ENCODE measurements around the gene SLC9A6. TPM values are rescaled to one million over a fixed set of nuclear protein-coding genes. Genes with fewer than 3 reads are reported as not detected.
A peak's percentile ranks its signal among the peaks of the same experiment; 100 is the strongest.
"Not testable (repeated sequence)": the region's sequence is repeated elsewhere in the genome, so short reads cannot be mapped to it uniquely, and the experiment has no call there.

SLC9A6 gene
- total RNA-seq, 2 donors from 2014 or later, result 23.9 to 26.3 TPM

DNA sequence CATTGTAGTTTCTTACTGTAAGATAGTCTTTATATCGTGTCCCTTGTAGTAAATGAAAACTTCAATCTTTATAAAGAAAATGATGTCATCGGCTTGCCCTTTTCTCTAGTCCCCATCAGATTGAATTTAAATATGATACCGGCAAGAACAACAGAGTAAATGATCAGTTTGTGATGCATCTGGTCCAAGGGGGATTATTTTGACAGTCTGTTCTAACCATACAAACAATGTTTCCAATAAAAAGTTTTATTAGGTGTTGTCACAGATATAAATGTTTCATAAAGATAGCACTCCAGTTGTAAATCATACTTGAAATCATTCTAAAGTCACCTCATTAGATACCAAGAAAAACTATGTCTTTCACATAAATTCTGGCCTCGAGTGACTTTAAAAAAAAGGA lies 72.3 kb downstream of the SLC9A6 start:
- DNase-seq, result no peak
- H3K27ac Mint-ChIP-seq, result peak overlapping the region; percentile 79
- no peaks in the 10 kb centered on the region for H3K27me3 Mint-ChIP-seq
- H3K4me1 Mint-ChIP-seq, result peaks cover 3% of the 10 kb centered on the region
- no peak overlapping the region for H3K4me3 Mint-ChIP-seq
- no peak for ATAC-seq
- no peaks in the 10 kb centered on the region for H3K9me3 ChIP-seq (ENCODE audit: control insufficient read depth, low read length, poor library complexity, severe bottlenecking)
- no peaks in the 10 kb centered on the region for H3K36me3 Mint-ChIP-seq (ENCODE audit: low read depth)

DNA sequence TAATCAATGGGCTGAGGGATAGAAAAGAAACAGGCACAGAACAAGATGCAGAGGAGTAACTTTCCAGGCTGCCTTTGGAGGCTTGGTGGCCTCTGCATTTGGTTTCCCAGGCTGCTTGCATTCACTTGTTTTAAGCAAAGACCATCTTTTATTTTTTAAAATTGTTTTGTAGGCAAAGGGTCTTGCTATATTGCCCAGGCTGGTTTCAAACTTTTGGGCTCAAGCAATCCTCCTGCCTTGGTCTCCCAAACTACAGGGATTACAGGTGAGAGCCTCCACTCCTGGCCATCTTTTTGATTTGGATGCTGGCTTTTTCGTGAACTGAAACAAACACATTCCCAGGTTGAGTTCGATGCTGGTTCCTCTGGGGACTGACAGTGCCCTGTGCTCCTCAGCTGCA lies 74.1 kb downstream of the SLC9A6 start:
- Mint-ChIP-seq H3K27ac (no peak overlapping the region), H3K4me1 (peaks cover 3% of the 10 kb centered on the region), H3K4me3 (no peak overlapping the region), H3K36me3 (ENCODE audit: low read depth) (no peaks in the 10 kb centered on the region), H3K27me3 (no peaks in the 10 kb centered on the region)
- ATAC-seq, result no peak
- no peaks in the 10 kb centered on the region for H3K9me3 ChIP-seq (ENCODE audit: control insufficient read depth, low read length, poor library complexity, severe bottlenecking)
- no peak for DNase-seq

DNA sequence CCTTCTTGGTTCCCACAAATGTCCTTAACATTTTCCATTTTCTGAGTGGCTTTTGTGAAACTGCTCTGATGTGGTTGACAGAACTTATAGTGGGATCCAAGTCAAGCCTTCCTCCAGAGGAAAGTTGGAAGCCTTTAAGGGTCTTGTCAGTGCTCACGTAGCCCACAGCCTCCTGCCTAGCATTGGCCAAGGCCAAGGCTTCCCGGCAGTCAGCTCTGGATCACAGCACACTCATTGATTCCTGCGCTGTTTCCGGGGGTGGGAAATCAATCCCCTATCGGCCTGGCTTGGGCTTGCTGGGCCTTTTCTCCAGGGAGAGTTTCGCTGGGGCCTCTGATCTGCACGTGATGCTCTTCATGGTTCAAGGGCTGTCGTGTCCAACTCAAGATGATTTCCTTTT lies 76.1 kb downstream of the SLC9A6 start:
- Mint-ChIP-seq H3K4me1 (peaks cover 5% of the 10 kb centered on the region), H3K27ac (no peak overlapping the region), H3K4me3 (no peak overlapping the region), H3K27me3 (no peaks in the 10 kb centered on the region), H3K36me3 (ENCODE audit: low read depth) (no peaks in the 10 kb centered on the region)
- ATAC-seq (no peak), DNase-seq (no peak)
- H3K9me3 ChIP-seq (ENCODE audit: control insufficient read depth, low read length, poor library complexity, severe bottlenecking), result no peaks in the 10 kb centered on the region

DNA sequence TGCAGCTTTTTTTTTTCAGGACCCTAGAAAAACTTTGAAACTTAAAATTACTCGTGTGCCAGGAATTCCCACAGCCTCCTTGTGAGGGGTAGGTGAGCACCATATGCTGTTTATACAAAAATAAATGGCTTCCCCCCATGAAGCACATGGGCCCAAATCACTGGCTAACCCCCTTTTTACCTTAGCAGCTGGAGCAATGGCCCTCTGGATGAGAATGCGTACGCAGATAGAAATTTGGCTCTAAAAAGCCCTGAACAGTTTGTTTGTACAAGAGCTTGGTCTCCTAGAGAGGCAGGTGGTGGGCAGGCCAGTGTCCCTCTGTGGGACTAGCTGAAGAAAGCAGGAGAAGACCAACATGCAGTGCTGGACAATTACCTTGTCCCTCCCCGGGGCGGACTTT lies 76.5 kb downstream of the SLC9A6 start:
- no peaks in the 10 kb centered on the region for H3K36me3 Mint-ChIP-seq (ENCODE audit: low read depth)
- peaks cover 5% of the 10 kb centered on the region for H3K4me1 Mint-ChIP-seq
- DNase-seq (no peak), ATAC-seq (no peak)
- H3K27me3 Mint-ChIP-seq, result no peaks in the 10 kb centered on the region
- H3K4me3 Mint-ChIP-seq, result no peak overlapping the region
- H3K9me3 ChIP-seq (ENCODE audit: control insufficient read depth, low read length, poor library complexity, severe bottlenecking), result no peaks in the 10 kb centered on the region
- H3K27ac Mint-ChIP-seq, result no peak overlapping the region

DNA sequence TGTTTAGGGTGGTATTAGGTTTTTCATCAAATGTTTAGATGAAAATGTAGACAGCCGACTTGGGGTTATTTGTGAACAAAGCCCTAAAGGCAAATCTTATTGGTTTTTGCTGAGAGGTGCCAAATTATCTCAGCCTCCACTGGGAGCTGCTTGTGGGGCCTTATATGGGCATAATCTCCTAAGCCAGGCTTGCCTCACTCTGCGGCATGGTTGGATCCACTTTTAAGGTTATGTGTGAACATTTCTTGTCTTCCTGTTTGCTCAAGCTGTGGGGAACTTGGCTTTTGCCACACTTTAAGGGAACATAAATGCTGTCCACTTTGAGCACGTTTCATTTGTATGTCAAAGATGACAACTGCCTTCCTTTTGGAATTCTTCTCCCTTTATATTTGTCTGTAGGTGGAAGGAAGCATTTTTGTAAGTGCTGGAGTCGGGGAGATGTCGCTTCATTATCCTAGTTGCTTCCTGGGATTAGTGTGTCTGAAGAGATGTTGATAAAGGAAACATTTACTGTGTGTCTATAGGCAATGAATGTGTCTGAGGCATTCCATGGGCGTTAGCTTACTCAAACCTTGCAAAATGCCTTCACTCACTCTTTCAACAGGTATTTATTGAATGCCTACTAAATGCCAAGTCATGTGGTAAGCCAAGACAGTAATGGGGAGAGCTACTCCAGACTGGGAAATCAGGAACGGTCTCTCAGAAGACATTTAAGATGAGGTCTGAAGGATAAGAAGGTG lies 78.3 kb downstream of the SLC9A6 start:
- Mint-ChIP-seq H3K27me3 (no peaks in the 10 kb centered on the region), H3K36me3 (ENCODE audit: low read depth) (no peaks in the 10 kb centered on the region), H3K4me3 (no peak overlapping the region), H3K4me1 (peaks cover 5% of the 10 kb centered on the region), H3K27ac (peak overlapping the region; percentile 87)
- no peak for ATAC-seq
- H3K9me3 ChIP-seq (ENCODE audit: control insufficient read depth, low read length, poor library complexity, severe bottlenecking), result no peaks in the 10 kb centered on the region
- DNase-seq, result no peak

DNA sequence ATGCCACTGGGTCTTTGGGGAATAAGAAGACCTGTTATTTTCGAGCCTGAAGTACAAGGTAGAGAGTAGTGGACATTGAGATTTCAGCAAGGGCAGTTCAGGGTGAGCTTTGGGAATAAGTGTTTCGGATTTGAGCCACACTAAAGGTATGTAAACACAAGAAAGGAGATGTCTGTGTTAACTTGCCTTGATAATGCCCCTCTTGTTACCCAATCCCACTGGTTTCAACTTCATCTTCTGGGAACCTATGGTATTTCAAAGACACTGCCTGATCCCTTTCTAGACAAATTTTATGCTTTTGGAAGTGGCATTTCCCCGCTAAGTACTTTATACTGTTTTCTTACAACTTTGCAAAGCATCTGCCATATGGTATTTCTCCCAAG lies 79.4 kb downstream of the SLC9A6 start:
- no peak for ATAC-seq
- no peak overlapping the region for H3K4me3 Mint-ChIP-seq
- peak overlapping the region; percentile 87 for H3K27ac Mint-ChIP-seq
- H3K27me3 Mint-ChIP-seq, result no peaks in the 10 kb centered on the region
- DNase-seq, result no peak
- peaks cover 6% of the 10 kb centered on the region for H3K4me1 Mint-ChIP-seq
- no peaks in the 10 kb centered on the region for H3K9me3 ChIP-seq (ENCODE audit: control insufficient read depth, low read length, poor library complexity, severe bottlenecking)
- no peaks in the 10 kb centered on the region for H3K36me3 Mint-ChIP-seq (ENCODE audit: low read depth)

DNA sequence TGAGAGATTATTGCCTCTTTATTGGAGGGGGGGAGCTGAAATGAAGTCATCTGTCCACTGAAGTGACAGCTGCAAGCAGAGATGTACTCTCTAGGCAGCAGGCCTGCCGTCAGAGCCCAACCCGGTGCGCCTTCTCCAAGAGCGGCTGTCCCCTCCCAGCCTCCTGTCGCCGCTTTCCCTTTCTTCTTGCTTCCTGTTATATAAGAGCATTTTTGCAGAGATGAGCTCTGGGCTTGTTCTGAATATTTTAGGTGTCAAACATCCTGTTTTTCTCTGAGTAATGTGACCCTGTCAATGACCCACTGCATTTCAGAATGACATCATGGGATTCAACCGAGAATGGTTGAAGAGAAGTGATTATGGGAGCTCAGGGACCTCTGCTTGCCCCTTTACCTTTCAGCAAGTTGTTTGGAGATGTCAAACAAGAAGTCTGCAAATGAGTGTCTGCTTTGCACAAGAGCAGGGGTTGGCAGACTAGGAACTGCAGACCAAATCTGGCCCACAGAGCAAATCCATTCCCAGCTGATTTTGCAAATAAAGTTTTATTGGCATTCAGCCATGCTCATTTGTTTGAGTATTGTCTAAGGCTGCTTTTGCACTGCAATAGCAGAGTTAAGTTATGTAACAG lies 79.9 kb downstream of the SLC9A6 start:
- ATAC-seq, result peak; percentile 68
- Mint-ChIP-seq H3K27me3 (no peaks in the 10 kb centered on the region), H3K36me3 (ENCODE audit: low read depth) (no peaks in the 10 kb centered on the region), H3K4me3 (peak overlapping the region; percentile 47), H3K4me1 (peaks cover 6% of the 10 kb centered on the region), H3K27ac (peak overlapping the region; percentile 87)
- DNase-seq, result no peak
- no peaks in the 10 kb centered on the region for H3K9me3 ChIP-seq (ENCODE audit: control insufficient read depth, low read length, poor library complexity, severe bottlenecking)

DNA sequence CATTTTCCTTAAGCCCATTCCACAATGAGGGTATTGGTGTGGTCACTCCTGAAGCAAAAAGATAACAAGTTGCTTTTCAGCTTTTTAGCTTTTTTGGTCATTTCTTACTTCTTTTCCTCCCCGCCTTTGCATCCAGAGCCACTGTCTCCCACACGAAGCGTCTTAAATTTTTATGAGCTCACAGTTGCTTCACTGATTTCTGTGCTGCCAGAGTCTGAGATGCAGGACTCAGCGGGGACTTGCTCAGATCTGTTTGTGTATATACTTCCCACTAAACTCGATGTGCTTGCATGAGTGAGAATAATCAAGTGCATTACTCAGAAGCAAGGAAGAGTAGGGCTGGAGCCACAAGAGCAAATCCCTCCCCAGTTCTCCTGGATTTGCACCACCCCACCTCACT lies 81.9 kb downstream of the SLC9A6 start:
- DNase-seq, result no peak
- peaks cover 15% of the 10 kb centered on the region for H3K4me1 Mint-ChIP-seq
- H3K4me3 Mint-ChIP-seq, result no peak overlapping the region
- no peak overlapping the region for H3K27ac Mint-ChIP-seq
- no peaks in the 10 kb centered on the region for H3K36me3 Mint-ChIP-seq (ENCODE audit: low read depth)
- H3K9me3 ChIP-seq (ENCODE audit: control insufficient read depth, low read length, poor library complexity, severe bottlenecking), result no peaks in the 10 kb centered on the region
- no peaks in the 10 kb centered on the region for H3K27me3 Mint-ChIP-seq
- ATAC-seq, result no peak

DNA sequence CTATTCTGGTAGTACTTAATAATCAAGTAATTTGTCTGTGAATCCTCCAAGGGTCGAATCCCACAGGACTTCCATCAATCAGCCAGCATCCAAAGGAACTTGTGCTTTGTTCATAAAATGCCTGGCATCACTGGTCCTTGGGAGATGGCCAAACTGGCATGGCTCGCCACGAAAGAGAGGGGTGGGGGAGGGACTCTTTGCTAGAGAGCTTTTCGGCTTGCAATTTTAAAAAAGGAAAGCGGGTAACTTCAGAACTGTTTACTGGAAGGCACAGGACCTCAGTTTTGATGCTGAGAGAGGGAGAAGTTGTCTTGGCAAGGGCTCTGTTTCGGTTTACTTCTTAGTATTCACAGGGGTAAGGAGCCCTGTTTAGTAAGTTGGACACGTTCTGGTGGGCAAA lies 82.7 kb downstream of the SLC9A6 start:
- no peak for ATAC-seq
- Mint-ChIP-seq H3K27me3 (no peaks in the 10 kb centered on the region), H3K4me1 (peaks cover 15% of the 10 kb centered on the region), H3K27ac (no peak overlapping the region), H3K36me3 (ENCODE audit: low read depth) (no peaks in the 10 kb centered on the region), H3K4me3 (no peak overlapping the region)
- no peaks in the 10 kb centered on the region for H3K9me3 ChIP-seq (ENCODE audit: control insufficient read depth, low read length, poor library complexity, severe bottlenecking)
- DNase-seq, result no peak

DNA sequence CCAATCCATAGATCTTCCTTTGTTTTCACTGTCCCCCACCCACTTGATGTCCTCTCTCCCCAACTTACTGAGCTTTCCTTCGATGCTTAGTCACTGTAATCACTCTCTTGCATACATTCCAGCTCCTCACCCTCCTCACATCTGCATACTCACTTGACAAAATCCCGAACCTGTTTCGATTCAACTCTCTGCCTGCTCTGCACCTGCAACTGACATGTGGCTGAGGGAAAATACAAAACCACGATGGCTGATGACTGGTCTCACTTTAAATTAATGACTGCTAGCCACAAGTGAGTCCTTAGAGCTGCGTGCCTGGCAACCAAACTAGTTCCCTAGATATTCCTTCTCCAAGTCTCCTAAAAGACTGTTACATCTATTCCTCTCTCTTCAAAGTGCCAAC lies 91.7 kb downstream of the SLC9A6 start:
- no peak for ATAC-seq
- peaks cover 17% of the 10 kb centered on the region for H3K27me3 Mint-ChIP-seq
- no peak for DNase-seq
- H3K4me1 Mint-ChIP-seq, result no peaks in the 10 kb centered on the region
- H3K27ac Mint-ChIP-seq, result no peak overlapping the region
- H3K9me3 ChIP-seq (ENCODE audit: control insufficient read depth, low read length, poor library complexity, severe bottlenecking), result no peaks in the 10 kb centered on the region
- H3K4me3 Mint-ChIP-seq, result no peak overlapping the region
- peaks cover 2% of the 10 kb centered on the region for H3K36me3 Mint-ChIP-seq (ENCODE audit: low read depth)

DNA sequence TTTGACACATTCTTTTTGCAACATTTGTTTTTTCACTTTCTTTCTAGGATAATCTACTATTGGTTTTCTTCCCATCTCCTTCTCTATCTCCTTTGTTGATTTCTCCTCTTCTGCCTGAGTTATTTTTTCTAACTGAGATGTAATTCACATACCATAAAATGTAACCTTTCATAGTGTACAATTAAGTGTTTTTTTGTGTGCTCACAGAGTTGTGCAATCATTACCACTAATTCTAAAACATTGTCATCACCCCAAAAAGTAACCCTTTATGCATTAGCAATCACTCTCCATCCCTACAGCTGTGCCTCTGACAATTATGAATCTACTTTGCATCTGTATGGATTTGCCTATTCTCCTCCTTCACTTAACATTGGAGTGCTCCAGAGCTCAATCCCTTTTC lies 95.5 kb downstream of the SLC9A6 start:
- ATAC-seq (no peak), DNase-seq (no peak)
- H3K27me3 Mint-ChIP-seq, result peaks cover 23% of the 10 kb centered on the region
- peaks cover 2% of the 10 kb centered on the region for H3K36me3 Mint-ChIP-seq (ENCODE audit: low read depth)
- no peak overlapping the region for H3K27ac Mint-ChIP-seq
- no peaks in the 10 kb centered on the region for H3K4me1 Mint-ChIP-seq
- no peak overlapping the region for H3K4me3 Mint-ChIP-seq
- no peaks in the 10 kb centered on the region for H3K9me3 ChIP-seq (ENCODE audit: control insufficient read depth, low read length, poor library complexity, severe bottlenecking)

DNA sequence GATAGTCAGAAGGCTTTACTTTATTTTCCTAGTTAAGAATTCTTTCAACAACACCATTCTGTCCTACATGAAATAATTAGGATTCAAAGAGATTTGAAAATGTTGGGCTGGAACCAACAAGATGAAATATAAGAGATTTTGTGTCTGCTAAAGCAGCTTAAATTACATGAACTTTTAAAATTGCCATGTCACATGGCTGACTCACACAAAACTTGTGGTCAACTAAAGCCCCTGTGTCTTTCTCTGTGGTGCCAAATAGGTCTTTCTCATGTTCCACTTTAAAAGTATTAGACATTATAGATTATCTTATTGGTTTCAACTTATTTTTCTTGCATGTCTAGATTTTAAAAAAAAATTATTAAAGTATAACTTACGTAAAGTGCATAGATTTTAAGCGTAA lies 101.3 kb downstream of the SLC9A6 start:
- Mint-ChIP-seq H3K4me3 (no peak overlapping the region), H3K4me1 (no peaks in the 10 kb centered on the region), H3K36me3 (ENCODE audit: low read depth) (no peaks in the 10 kb centered on the region), H3K27ac (no peak overlapping the region), H3K27me3 (peaks cover 9% of the 10 kb centered on the region)
- no peaks in the 10 kb centered on the region for H3K9me3 ChIP-seq (ENCODE audit: control insufficient read depth, low read length, poor library complexity, severe bottlenecking)
- no peak for DNase-seq
- no peak for ATAC-seq

DNA sequence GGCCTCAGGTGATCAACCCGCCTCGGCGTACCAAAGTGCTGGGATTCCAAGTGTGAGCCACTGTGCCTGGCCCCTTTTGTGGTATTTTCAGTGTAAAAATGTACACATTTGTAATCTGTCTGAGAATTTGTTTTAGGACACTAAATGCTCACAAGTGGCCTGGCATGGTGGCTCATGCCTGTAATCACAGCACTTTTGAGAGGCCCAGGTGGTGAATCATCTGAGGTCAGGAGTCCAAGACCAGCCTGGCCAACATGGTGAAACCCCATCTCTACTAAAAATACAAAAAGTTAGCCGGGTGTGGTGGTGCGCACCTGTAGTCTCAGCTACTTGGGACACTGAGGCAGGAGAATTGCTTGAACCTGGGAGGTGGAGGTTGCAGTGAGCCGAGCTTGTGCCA lies 106.7 kb downstream of the SLC9A6 start:
- not testable (repeated sequence) for H3K4me1 Mint-ChIP-seq; ATAC-seq; H3K9me3 ChIP-seq (ENCODE audit: control insufficient read depth, low read length, poor library complexity, severe bottlenecking); DNase-seq; H3K27ac Mint-ChIP-seq; H3K27me3 Mint-ChIP-seq; H3K4me3 Mint-ChIP-seq; H3K36me3 Mint-ChIP-seq (ENCODE audit: low read depth)

DNA sequence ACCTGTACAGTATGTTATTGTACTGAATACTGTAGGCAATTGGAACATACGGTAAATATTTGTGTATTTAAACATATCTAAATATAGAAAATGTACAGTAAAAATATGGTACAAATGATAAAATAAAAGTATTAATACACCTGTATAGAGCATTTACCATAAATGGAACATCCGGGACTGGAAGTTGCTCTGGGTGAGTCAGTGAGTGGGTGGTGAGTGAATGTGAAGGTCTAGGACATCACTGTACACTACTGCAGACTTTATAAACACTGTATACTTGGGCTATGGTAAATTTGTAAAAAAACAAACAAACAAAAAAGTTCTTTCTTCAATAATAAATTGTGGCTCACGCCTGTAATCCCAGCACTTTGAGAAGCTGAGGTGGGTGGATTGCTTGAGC lies 109.7 kb downstream of the SLC9A6 start:
- H3K27ac Mint-ChIP-seq, result no peak overlapping the region
- DNase-seq, result no peak
- H3K4me1 Mint-ChIP-seq, result no peaks in the 10 kb centered on the region
- no peak for ATAC-seq
- H3K36me3 Mint-ChIP-seq (ENCODE audit: low read depth), result no peaks in the 10 kb centered on the region
- no peaks in the 10 kb centered on the region for H3K9me3 ChIP-seq (ENCODE audit: control insufficient read depth, low read length, poor library complexity, severe bottlenecking)
- H3K4me3 Mint-ChIP-seq, result no peak overlapping the region
- H3K27me3 Mint-ChIP-seq, result no peaks in the 10 kb centered on the region
